Skeletal muscle tissue (tissue), 4 donors: ENCODE results near the gene ASPG. TPM values are rescaled to one million over a fixed set of nuclear protein-coding genes. Genes with fewer than 3 reads are reported as not detected.

ENCODE experiments used
- H3K27ac ChIP-seq: one replicate; pipeline ENCODE4 v1.7.0; 2013; ENCODE audit warnings: mild to moderate bottlenecking, low read depth, low read length, inconsistent platforms
- H3K27me3 ChIP-seq, 3 donors: one replicate each; pipeline ENCODE4 v1.7.0; 2013; ENCODE audit warnings: low read length in 3 of 3; ENCODE audit not compliant: control insufficient read depth in 3 of 3, insufficient read depth in 3 of 3
- H3K36me3 ChIP-seq, 3 donors: one replicate each; pipeline ENCODE4 v1.7.0; 2013; ENCODE audit warnings: low read length in 3 of 3; ENCODE audit not compliant: control insufficient read depth in 3 of 3, insufficient read depth in 3 of 3
- H3K4me1 ChIP-seq, 3 donors: one replicate each; pipeline ENCODE4 v1.7.0; 2013; ENCODE audit warnings: low read length in 3 of 3, mild to moderate bottlenecking in 3 of 3; ENCODE audit not compliant: control insufficient read depth in 3 of 3, insufficient read depth in 3 of 3
- H3K4me3 ChIP-seq, 3 donors: one replicate each; pipeline ENCODE4 v1.7.0; 2013; ENCODE audit warnings: low read length in 3 of 3
- H3K9ac ChIP-seq, 3 donors: one replicate each; pipeline ENCODE4 v1.7.0; 2013; ENCODE audit warnings: low read length in 3 of 3, mild to moderate bottlenecking in 3 of 3, moderate library complexity in 2 of 3, low read depth in 1 of 3
- H3K9me3 ChIP-seq, 3 donors: one replicate each; pipeline ENCODE4 v1.7.0; 2013; ENCODE audit warnings: low read length in 3 of 3; ENCODE audit not compliant: control insufficient read depth in 3 of 3
- total RNA-seq: library from RNA; depleted of rRNA; stranded (reverse); fragments of >200 nt; gene quantifications from one replicate; pipeline ENCODE4 v1.2.3, GENCODE V29; 2014
- donor health status: Osteomylitis.

ASPG gene
- total RNA-seq, 1 donor from 2014 or later: 0.52 TPM

DNA sequence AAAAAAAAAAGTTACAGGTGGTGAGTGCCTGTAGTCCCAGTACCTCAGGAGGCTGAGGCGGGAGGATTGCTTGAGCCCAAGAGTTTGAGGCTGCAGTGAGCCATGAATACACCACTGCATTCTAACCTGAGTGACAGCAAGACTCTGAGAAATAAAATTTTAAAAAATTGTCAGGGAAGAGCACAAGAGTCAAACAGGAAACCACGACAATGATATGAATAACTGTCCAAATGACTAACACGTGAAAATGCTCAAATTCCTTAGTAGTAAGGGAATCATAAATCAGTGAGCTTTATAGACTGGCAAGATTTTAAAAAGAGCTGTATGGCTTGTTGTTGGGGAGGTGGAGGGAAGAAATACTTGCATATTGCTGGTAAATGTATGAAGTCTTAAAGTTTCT is 12.9 kb upstream of the ASPG start:
- peaks cover 3 to 6% (median 4%) of the 10 kb centered on the region in 3 donors for H3K9me3 ChIP-seq
- H3K27ac ChIP-seq: no peak overlapping the region
- H3K4me3 ChIP-seq: no peak overlapping the region
- no peaks in the 10 kb centered on the region for H3K36me3 ChIP-seq
- no peaks in the 10 kb centered on the region for H3K4me1 ChIP-seq
- H3K27me3 ChIP-seq: peaks cover 4 to 16% (median 6%) of the 10 kb centered on the region in 3 donors
- no peak overlapping the region for H3K9ac ChIP-seq

DNA sequence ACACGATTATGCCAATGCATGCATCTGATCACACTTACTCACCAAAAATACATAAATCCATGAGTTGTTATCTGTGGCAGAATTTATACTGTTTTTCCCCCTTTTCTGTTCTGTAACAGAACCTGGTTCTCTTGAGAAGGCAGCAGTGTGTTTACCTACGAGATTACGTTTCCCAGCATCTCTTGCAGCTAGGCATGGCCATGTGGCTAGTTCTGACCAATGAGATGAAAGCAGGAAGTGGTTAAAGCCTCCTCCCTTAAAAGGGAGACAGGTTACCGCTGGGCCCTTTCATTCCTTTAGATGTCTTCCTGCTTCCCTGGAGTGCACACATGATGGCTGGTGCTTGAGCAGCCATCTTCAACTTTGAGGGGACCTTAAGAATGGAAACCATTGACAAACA is 11.7 kb upstream of the ASPG start:
- no peak overlapping the region for H3K27ac ChIP-seq
- peaks cover 4 to 8% (median 6%) of the 10 kb centered on the region in 3 donors for H3K27me3 ChIP-seq
- no peaks in the 10 kb centered on the region for H3K36me3 ChIP-seq
- peaks cover 3 to 6% (median 4%) of the 10 kb centered on the region in 3 donors for H3K9me3 ChIP-seq
- H3K4me3 ChIP-seq: no peak overlapping the region
- H3K4me1 ChIP-seq: peaks cover 0 to 5% (median 4%) of the 10 kb centered on the region in 3 donors
- no peak overlapping the region for H3K9ac ChIP-seq

DNA sequence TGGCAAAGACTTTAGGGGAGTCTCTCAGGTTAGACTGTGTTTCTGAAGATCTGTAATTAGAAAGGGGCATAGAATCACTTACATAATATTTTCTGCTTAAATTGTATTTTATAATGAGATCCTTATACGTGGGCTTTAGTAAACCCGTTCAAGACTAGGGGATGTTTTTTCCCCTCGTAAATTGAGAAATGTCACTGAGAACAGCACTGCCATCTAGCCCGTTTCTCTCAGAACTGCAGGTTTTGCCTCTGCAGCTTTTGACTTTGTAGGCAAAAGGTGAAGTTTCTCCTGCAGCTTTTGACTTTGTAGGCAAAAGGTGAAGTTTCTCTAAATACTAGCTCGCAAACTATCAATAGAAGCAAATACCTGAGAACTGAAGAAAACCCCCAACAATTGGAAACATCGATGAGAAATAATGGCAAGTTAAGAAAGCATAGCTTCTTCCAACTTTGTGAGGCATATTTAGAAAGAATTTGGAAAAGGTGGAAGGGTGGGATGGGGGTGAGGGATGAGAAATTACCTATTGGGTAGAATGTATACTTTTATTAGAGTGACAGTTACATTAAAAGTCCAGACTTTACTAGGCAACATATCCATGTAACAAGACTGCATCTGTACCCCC is 9.9 kb upstream of the ASPG start:
- Histone ChIP-seq H3K9me3 (peaks cover 3 to 6% (median 4%) of the 10 kb centered on the region in 3 donors), H3K4me3 (no peak overlapping the region), H3K27me3 (peaks cover 0 to 4% (median 0%) of the 10 kb centered on the region in 3 donors), H3K9ac (no peak overlapping the region), H3K27ac (no peak overlapping the region), H3K4me1 (peaks cover 0 to 5% (median 4%) of the 10 kb centered on the region in 3 donors), H3K36me3 (no peaks in the 10 kb centered on the region)

DNA sequence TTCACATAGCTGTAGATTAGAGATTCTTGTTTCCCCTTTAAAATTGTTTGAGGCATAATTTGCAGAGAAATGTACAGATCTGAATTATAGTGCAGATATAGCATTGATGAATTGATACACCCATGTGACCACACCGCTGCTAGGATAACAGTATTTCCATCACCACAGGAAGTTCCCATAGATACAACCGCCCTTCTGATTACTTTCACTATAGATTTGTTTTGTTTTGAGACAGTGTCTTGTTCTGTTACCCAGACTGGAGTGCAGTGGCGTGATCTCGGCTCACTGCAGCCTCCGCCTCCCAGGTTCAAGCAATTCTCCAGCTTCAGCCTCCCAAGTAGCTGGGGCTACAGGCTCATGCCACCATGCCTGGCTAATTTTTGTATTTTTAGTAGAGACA is 8.8 kb upstream of the ASPG start:
- Histone ChIP-seq H3K27me3 (peaks cover 0 to 4% (median 0%) of the 10 kb centered on the region in 3 donors), H3K36me3 (no peaks in the 10 kb centered on the region), H3K9ac (no peak overlapping the region), H3K9me3 (peaks cover 3 to 6% (median 4%) of the 10 kb centered on the region in 3 donors), H3K4me1 (peaks cover 0 to 5% (median 4%) of the 10 kb centered on the region in 3 donors), H3K4me3 (no peak overlapping the region), H3K27ac (no peak overlapping the region)

DNA sequence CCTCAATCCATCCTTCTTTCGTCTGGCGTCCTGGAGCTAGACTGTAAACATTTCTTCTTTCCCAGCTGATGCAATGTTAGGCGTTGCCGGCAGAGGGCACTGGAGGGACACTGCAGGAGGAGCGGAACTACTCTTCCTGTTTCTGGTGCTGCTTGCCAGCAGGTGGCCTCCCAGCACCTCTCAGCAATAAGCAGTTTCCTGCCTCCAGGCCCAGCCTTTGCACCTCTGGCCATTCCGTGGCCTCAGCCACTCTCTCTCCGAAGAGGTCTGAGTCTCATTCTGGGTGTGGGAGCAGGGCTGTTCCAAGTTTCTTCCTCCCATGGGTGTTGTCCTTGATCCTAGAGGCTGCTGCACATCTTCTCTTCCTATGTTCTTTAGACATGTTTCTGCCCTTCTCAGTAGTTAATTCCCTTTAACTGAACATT is 7.5 kb upstream of the ASPG start:
- Histone ChIP-seq H3K27me3 (peaks cover 0 to 5% (median 4%) of the 10 kb centered on the region in 3 donors), H3K4me1 (peaks cover 4 to 11% (median 4%) of the 10 kb centered on the region in 3 donors), H3K36me3 (no peaks in the 10 kb centered on the region), H3K4me3 (no peak overlapping the region), H3K27ac (no peak overlapping the region), H3K9ac (no peak overlapping the region), H3K9me3 (peaks cover 3 to 6% (median 4%) of the 10 kb centered on the region in 3 donors)

DNA sequence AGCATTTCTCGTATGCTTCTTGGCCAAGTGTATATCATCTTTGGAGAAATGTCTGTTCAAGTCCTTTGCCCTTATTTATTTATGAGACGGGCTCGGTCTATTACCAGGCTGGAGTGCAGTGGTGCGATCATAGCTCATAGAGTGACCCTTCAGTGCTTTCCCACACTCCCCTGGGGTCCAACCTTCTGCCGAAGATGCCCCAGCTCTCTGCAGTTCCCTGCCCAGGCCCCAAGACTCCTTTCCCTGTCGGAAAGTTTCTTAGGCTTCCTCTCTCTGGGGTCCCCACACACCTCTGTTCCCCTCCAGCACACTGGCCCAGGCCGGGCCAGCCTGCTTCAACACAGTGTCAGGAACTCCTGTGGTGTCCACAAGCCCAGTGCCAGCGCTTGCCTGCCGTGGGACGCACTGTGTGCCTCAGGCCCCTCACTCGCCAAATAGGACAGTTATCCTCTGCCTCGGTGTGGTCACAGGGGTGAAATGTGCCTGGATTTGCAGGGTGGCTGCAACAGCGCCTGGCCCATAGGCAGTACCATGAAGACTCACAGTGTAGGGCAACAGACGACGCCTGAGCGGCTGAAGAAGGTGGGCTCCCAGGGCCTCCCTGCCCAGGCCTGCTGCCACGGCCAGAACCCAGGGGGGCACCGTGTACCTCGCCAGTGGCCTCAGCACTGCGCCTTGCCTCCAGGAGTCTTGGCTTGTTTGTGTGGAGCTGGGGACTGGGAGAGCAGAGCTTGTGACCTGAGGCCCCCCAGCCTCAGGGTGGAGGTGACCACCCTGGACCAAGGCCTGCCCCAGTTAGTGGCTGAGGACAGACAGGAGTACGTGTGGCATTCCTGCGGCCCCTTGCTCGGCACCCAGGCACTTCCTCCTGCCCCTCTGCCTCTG is 4.9 kb upstream of the ASPG start:
- no peaks in the 10 kb centered on the region for H3K36me3 ChIP-seq
- no peak overlapping the region for H3K9ac ChIP-seq
- H3K27me3 ChIP-seq: peaks cover 3 to 16% (median 7%) of the 10 kb centered on the region in 3 donors
- H3K4me1 ChIP-seq: peaks cover 4 to 12% (median 4%) of the 10 kb centered on the region in 3 donors
- H3K9me3 ChIP-seq: no peaks in the 10 kb centered on the region
- no peak overlapping the region for H3K27ac ChIP-seq
- H3K4me3 ChIP-seq: no peak overlapping the region

DNA sequence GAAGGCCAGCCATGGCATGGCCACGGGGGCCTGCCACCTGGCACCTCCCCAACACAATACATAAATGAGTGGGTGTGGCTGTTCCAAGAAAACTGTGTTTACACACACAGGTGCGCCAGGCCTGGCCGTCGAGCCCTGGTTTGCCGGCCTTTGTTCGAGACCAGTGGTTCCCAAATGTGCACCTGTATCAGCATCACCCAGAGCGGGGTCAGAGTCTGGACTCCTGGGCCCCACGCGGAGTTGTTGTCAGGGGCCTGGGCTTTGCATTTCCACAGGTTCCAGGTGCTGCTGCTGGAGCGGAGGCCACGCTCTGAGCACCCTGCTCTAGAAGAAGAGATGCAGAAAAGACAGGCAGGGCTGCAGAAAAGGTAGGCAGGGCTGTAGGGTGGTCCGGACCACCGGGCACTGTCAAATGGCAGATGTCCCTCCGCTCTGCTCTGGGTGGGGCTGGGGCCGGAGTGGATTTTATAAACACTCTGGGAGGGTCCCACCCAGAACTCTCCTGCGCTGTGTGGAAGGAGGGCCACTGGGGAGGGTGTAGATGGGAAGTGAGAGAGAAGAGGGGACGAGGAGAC is 4.2 kb upstream of the ASPG start:
- no peak overlapping the region for H3K9ac ChIP-seq
- H3K4me1 ChIP-seq: peaks cover 4 to 12% (median 4%) of the 10 kb centered on the region in 3 donors
- H3K4me3 ChIP-seq: no peak overlapping the region
- H3K36me3 ChIP-seq: no peaks in the 10 kb centered on the region
- no peaks in the 10 kb centered on the region for H3K9me3 ChIP-seq
- H3K27me3 ChIP-seq: peaks cover 11 to 23% (median 14%) of the 10 kb centered on the region in 3 donors
- no peak overlapping the region for H3K27ac ChIP-seq

DNA sequence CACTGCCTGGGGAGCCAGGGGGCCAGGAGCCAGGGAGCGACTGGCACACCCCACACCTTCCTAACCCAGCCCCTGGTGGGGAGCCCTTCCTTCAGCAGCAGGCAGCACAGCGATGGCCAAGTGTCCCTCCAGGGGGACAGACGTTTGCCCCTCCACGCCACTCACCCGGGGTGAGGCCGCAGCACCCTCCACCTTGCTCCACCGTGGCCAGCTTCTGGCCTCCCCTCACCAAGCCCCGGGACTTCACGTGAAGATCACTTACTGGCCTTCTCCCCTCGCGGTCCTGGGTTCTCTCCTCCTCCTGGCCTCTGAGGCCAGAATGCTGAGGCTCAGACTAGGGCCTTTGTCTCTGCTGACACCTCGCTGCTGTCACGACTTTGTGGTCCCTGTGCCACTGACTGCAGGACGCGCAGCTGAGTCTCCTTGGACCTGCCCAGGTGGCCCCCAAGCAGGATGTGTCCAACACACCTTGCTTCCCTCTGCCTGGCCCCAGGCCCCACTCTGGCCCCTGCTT is 3.5 kb upstream of the ASPG start:
- H3K9ac ChIP-seq: no peak overlapping the region
- no peaks in the 10 kb centered on the region for H3K9me3 ChIP-seq
- no peaks in the 10 kb centered on the region for H3K36me3 ChIP-seq
- H3K27ac ChIP-seq: no peak overlapping the region
- H3K27me3 ChIP-seq: peaks cover 15 to 29% (median 20%) of the 10 kb centered on the region in 3 donors
- peaks cover 4 to 12% (median 4%) of the 10 kb centered on the region in 3 donors for H3K4me1 ChIP-seq
- H3K4me3 ChIP-seq: no peak overlapping the region

DNA sequence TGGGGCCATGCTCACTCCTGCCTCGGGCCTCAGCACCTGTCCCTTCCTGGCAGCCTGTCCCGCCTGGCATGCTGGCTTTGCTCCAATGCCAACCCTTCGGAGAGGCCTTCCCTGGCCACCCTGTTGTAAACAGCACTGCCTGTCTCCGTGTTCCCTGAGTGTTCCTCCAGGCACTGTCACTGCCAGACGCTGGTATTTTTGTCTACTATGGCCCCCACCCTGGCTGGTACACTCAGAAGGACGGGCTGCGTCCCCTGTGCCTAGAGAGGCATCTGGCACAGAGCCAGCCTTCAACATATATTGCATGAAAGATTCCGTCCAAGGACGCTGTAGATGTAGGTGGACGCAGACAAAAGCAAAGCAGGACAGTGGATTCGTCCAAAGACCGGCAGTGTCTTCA is 2.7 kb upstream of the ASPG start:
- Histone ChIP-seq H3K36me3 (no peaks in the 10 kb centered on the region), H3K9ac (peak overlapping the region in 1 of 3 donors; percentile 25), H3K9me3 (no peaks in the 10 kb centered on the region), H3K4me3 (no peak overlapping the region), H3K27me3 (peaks cover 23 to 36% (median 28%) of the 10 kb centered on the region in 3 donors), H3K27ac (no peak overlapping the region), H3K4me1 (peaks cover 3 to 11% (median 4%) of the 10 kb centered on the region in 3 donors)
